Adrenal gland (tissue), 12 donors: ENCODE measurements around the gene CHPT1. TPM values are rescaled to one million over a fixed set of nuclear protein-coding genes. Genes with fewer than 3 reads are reported as not detected.

Experiments
- DNase-seq, 7 donors: peaks; one replicate each; pipeline ENCODE4 v3.0.0-alpha.2; 2019 to 2020
- H3K27ac ChIP-seq, 5 donors: fragments of 200-600 bp; sonication (generic) in 4 of 5; 1 replicate in 3 of 5; 2 replicates in 2 of 5; pipeline versions ENCODE4 v1.5.1 to v1.8.0; 2016 to 2020; ENCODE audit warnings: mild to moderate bottlenecking in 1 of 5
- H3K27me3 ChIP-seq: fragments of 200-600 bp; 2 replicates; pipeline ENCODE4 v1.8.0; 2021
- H3K36me3 ChIP-seq, 2 donors: fragments of 200-600 bp; replicated peaks in 1 of 2; 1 replicate in 1 of 2; 2 replicates in 1 of 2; pipeline versions ENCODE4 v1.5.1 to v1.8.0; 2018 to 2022
- H3K4me1 ChIP-seq, 2 donors: fragments of 200-600 bp; replicated peaks in 1 of 2; 1 replicate in 1 of 2; 2 replicates in 1 of 2; pipeline versions ENCODE4 v1.5.1 to v1.8.0; 2018 to 2021
- H3K4me3 ChIP-seq, 4 donors: fragments of 200-600 bp; sonication (generic) in 3 of 4; one replicate each; pipeline ENCODE4 v1.5.1; 2016 to 2018
- H3K9me3 ChIP-seq, 3 donors: fragments of 200-600 bp; sonication (generic) in 1 of 3; replicated peaks in 1 of 3; 1 replicate in 2 of 3; 2 replicates in 1 of 3; pipeline versions ENCODE4 v1.5.1 to v1.8.0; 2016 to 2021
- POLR2A ChIP-seq, 2 donors: fragments of 450-650 bp; IDR thresholded peaks; one replicate each; pipeline ENCODE4 v1.6.1; 2017; ENCODE audit warnings: antibody characterized with exemption in 2 of 2, mild to moderate bottlenecking in 2 of 2, moderate library complexity in 1 of 2
- WGBS, 4 donors: extraction: QIAGEN DNeasy Blood & Tissue Kit in 2 of 4; methylation state at CpG; one replicate each; pipeline versions ENCODE4 v1.1.5 to v1.1.7; 2013 to 2017; 5-methylcytosine and 5-hydroxymethylcytosine counted together
- intact Hi-C, 2 donors: fragments of 100-400 bp; cut with DNase I; formaldehyde crosslinking; loops; one replicate each; pipeline versions ENCODE4 v1.14.1 to v1.15.0; 2022 to 2023
- polyA plus RNA-seq, 3 donors: library from polyadenylated mRNA; stranded (reverse); fragments of 200-250 nt in 2 of 3; fragments of 350-450 nt in 1 of 3; fragmentation: Illumina TruSeq in 1 of 3; extraction: RNeasy Lipid Tissue Mini Kit (QIAGEN cat#74804) in 1 of 3; gene quantifications; one replicate each; pipeline ENCODE4 v1.2.3, GENCODE V29; 2013 to 2014
- total RNA-seq, 9 donors: library from RNA; depleted of rRNA in 4 of 9; stranded (reverse); fragments of >200 nt in 4 of 9; fragments of 120-200 nt in 1 of 9; fragmentation: NEBNext Ultra II Directional in 1 of 9; extraction: Animal tissue kit (Norgen Biotek cat#: 25700) in 1 of 9; gene quantifications; one replicate each; pipeline versions ENCODE4 v1.1.0 to v1.2.4, GENCODE V29; 2013 to 2023
- TF ChIP-seq, protein P1 (sequence below), 6 experiments: fragments of 450-650 bp in 4 of 6; fragments of 200-600 bp in 2 of 6; sonication (generic) in 1 of 6; IDR thresholded peaks; 1 replicate in 5 of 6; 2 replicates in 1 of 6; pipeline versions ENCODE4 v1.5.1 to v1.8.0; 2016 to 2021; ENCODE audit warnings: antibody characterized with exemption in 6 of 6, mild to moderate bottlenecking in 2 of 6, moderate library complexity in 1 of 6
- donor health status: healthy with polysubstance abuse.
- donor health status: Bipolar disorder and iron deficiency.
- donor health status: DM: yes; HTN: yes; CAD: no.
- donor health status: DM: no; HTN: no; CAD: no.
- donor health status: DM: no; HTN: no; CAD: no.
- donor health status: DM: yes; HTN: yes; CAD: no.

CHPT1 gene
- total and polyA plus RNA-seq, 12 donors = 20.4 to 190 (median 90.6) TPM

DNA sequence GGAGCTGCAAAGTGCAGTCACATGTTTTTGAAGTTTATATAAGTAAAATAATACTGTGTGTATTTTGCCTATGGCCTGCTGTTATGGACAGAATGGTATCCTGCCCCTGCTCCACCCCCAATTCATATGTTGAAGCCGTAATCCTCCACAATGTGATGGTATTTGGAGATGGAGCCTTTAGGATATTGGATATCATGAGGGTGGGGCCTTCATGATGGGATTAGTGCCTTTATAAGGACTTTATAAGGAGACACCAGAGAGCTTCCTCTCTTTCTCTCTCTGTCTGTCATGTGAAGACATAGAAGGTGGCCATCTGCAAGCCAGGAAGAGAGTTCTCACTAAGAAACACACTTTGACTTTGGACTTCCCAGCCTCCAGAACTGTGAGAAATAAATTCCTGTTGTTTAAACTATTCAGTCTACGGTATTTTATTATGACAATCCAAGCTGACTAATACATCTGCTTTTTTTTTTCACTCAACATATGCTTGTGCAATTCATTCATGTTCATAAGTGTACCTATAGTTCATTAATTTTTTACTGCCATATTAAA, 3.1 kb upstream of the CHPT1 start:
- H3K4me3 ChIP-seq = no peak overlapping the region
- H3K27ac ChIP-seq = no peak overlapping the region
- H3K36me3 ChIP-seq = no peaks in the 10 kb centered on the region
- H3K4me1 ChIP-seq = peaks cover 17 to 20% of the 10 kb centered on the region in 2 donors
- WGBS, 4 donors = 95 to 97% (median 96%) methylated on average over 2 of the region's 2 CpGs
- no peak for DNase-seq
- intact Hi-C loops = no loop called here
- no peak for TF ChIP-seq POLR2A (IDR thresholded peaks at IDR 0.05)
- TF ChIP-seq, protein P1, sequence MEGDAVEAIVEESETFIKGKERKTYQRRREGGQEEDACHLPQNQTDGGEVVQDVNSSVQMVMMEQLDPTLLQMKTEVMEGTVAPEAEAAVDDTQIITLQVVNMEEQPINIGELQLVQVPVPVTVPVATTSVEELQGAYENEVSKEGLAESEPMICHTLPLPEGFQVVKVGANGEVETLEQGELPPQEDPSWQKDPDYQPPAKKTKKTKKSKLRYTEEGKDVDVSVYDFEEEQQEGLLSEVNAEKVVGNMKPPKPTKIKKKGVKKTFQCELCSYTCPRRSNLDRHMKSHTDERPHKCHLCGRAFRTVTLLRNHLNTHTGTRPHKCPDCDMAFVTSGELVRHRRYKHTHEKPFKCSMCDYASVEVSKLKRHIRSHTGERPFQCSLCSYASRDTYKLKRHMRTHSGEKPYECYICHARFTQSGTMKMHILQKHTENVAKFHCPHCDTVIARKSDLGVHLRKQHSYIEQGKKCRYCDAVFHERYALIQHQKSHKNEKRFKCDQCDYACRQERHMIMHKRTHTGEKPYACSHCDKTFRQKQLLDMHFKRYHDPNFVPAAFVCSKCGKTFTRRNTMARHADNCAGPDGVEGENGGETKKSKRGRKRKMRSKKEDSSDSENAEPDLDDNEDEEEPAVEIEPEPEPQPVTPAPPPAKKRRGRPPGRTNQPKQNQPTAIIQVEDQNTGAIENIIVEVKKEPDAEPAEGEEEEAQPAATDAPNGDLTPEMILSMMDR (IDR thresholded peaks at IDR 0.05) = no peak
- no peaks in the 10 kb centered on the region for H3K27me3 ChIP-seq
- no peaks in the 10 kb centered on the region for H3K9me3 ChIP-seq

DNA sequence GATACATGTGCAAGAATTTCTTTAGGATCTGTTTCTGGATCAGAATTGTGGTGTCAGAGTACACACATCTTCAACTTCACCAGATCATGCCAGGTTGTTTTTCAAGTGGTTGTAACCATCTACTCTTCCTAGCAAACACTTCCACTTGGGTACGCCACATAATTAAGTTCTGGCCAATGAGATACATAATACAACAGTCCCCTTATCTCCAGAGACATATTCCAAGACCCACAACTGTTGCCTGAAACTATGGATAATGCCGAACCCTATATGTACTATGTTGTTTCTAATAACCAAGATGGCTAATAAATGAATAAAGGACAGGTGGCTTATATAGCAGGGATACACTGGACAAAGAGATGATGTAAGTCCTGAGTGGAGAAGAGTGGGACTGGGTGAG, 2.5 kb upstream of the CHPT1 start:
- Histone ChIP-seq H3K4me3 (no peak overlapping the region), H3K4me1 (peaks cover 23 to 24% of the 10 kb centered on the region in 2 donors), H3K36me3 (no peaks in the 10 kb centered on the region), H3K9me3 (no peaks in the 10 kb centered on the region), H3K27me3 (no peaks in the 10 kb centered on the region), H3K27ac (no peak overlapping the region)
- no peak for DNase-seq
- TF ChIP-seq, protein P1 (IDR thresholded peaks at IDR 0.05) = no peak
- TF ChIP-seq POLR2A (IDR thresholded peaks at IDR 0.05) = no peak
- 96 to 100% (median 97%) methylated on average over 2 of the region's 2 CpGs for WGBS, 4 donors
- intact Hi-C loops = no loop called here

DNA sequence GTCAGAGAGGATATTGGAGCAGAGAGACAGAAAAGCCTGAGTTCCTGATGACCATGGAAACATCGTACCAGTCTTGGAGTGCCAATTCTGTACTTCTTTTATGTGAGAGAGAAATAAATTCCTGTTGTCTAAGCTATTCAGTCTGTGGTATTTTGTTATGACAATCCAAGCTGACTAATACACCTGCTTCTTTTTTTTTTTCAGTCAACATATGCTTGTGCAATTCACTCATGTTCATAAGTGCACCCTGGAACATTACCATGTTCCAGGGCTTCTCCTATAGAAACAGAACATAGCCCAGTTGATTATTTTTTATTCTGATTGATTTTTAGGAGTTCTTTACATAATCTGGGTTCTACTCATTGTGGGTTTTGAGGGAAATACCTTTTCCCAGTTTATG, 1.7 kb upstream of the CHPT1 start:
- Histone ChIP-seq H3K27ac (peak overlapping the region in 1 of 5 donors; percentile 97), H3K4me1 (peaks cover 24 to 30% of the 10 kb centered on the region in 2 donors), H3K4me3 (no peak overlapping the region), H3K9me3 (no peaks in the 10 kb centered on the region), H3K36me3 (no peaks in the 10 kb centered on the region), H3K27me3 (no peaks in the 10 kb centered on the region)
- intact Hi-C loops = no loop called here
- 44 to 71% (median 49%) methylated on average over 1 of the region's 1 CpG for WGBS, 4 donors
- DNase-seq = peak in 1 of 7 donors; percentile 35
- TF ChIP-seq, protein P1 (IDR thresholded peaks at IDR 0.05) = no peak
- no peak for TF ChIP-seq POLR2A (IDR thresholded peaks at IDR 0.05)

DNA sequence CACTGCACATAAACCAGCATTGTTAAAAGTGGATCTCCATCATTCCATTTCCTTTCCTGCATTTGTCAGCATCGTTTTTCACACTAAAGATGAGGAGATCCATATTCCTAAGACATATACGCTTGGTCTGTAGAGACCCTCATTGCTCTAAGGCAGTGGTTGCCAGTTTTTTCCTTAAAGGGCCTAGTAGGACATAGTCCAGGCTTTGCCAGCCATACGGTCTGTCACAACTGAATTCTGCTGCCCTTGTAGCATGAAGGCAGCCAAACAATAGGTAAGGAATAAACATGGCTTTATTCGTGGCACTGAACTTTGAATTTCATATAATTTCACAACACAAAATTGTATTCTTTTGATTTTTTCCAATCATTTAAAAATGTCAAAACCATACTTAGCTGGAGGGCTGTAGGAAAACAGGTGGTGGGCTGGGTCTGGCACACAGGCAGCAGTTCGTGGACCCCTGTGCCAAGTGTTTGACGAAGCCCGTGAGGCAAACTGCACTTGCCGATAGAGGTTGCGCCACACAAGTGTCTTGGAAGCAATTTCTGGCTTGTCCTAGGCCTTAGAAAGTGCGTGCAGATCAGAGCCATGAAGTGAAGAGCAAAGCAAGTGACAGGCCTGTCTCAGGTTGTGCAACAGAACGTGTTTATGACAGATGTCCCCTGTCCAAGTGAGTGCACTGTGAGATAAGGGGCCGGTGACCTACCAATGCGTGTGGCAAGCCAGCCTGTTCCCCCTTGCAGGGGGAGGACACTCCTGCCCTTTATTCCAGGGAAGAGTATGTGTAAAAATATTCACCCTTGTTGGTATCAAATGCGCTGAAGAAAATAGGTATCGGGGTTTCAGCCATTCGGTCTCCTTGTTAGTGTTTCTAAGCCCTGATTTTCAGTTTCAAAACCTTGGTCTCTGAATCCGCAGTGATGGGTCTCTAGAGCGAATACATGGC, 916 bp upstream of the CHPT1 start:
- H3K4me1 ChIP-seq = peaks cover 24 to 39% of the 10 kb centered on the region in 2 donors
- intact Hi-C loops = no loop called here
- no peaks in the 10 kb centered on the region for H3K27me3 ChIP-seq
- H3K4me3 ChIP-seq = peak overlapping the region; percentile 27 to 98 (median 66)
- peak overlapping the region; percentile 83 to 98 (median 96) for H3K27ac ChIP-seq
- H3K36me3 ChIP-seq = no peaks in the 10 kb centered on the region
- DNase-seq = peak; percentile 63 to 92 (median 86)
- WGBS, 4 donors = 22 to 30% (median 26%) methylated on average over 18 of the region's 18 CpGs
- no peak for TF ChIP-seq POLR2A (IDR thresholded peaks at IDR 0.05)
- TF ChIP-seq, protein P1 (IDR thresholded peaks at IDR 0.05) = no peak
- no peaks in the 10 kb centered on the region for H3K9me3 ChIP-seq
